Measurements from ENCODE around the gene LAPTM5. TPM values are rescaled to one million over a fixed set of nuclear protein-coding genes. Genes with fewer than 3 reads are reported as not detected.

Gene LAPTM5
- total RNA-seq, 1 experiment from 2014 or later = not detected

DNA sequence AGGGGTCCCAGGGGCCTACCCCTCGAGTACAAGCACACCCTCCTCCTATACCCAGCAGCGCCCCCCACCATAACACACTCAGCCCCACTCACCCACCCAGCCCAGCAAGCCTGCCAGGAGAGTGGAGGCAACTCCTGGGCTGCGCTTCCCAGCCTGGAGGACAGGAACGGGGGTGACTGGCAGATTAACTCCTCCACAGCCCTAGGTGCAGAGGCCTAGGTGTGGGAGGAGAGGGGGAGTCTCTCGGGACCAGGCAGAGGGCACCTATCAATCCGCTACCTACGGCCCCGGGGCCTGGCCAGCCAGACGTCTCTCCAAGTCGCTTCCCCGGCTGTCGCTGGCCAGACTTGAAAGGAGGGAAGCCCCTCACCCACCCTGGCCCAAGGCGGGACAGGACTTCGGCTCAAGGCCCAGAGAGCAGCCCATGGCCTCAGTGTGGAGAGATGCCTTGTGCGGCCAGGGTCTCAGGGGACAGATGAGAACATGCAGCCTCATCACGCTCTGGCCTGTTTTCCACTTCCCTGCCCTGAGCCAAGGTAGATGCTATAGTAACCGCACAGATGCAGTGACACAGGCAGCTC lies 59.1 kb downstream of the LAPTM5 start:
- Histone ChIP-seq H3F3A (ENCODE audit: low read length, unreplicated experiment) (no peaks in the 10 kb centered on the region), H4K20me1 (ENCODE audit: low read length) (no peaks in the 10 kb centered on the region), H3K27ac (ENCODE audit: low read length) (no peak overlapping the region), H3K9me3 (ENCODE audit: low read length) (no peaks in the 10 kb centered on the region), H2AFZ (ENCODE audit: low read length) (no peak overlapping the region), H3K4me2 (ENCODE audit: low read length) (no peak overlapping the region), H3K4me3 (ENCODE audit: low read length) (no peak overlapping the region), H3K27me3 (ENCODE audit: low read length) (peaks cover 14% of the 10 kb centered on the region; the same call in 1 of the 2 replicates), H3K79me2 (ENCODE audit: low read length) (no peaks in the 10 kb centered on the region), H3K4me1 (ENCODE audit: insufficient read depth, low read length) (no peaks in the 10 kb centered on the region), H3K36me3 (ENCODE audit: low read depth, low read length) (no peaks in the 10 kb centered on the region), H3K9ac (ENCODE audit: low read length) (no peak overlapping the region), H3K9me2 (replicated peaks; ENCODE audit: low read length) (no peaks in the 10 kb centered on the region)
- DNase-seq (no peak), ATAC-seq (no peak)
- TF ChIP-seq, protein P1, sequence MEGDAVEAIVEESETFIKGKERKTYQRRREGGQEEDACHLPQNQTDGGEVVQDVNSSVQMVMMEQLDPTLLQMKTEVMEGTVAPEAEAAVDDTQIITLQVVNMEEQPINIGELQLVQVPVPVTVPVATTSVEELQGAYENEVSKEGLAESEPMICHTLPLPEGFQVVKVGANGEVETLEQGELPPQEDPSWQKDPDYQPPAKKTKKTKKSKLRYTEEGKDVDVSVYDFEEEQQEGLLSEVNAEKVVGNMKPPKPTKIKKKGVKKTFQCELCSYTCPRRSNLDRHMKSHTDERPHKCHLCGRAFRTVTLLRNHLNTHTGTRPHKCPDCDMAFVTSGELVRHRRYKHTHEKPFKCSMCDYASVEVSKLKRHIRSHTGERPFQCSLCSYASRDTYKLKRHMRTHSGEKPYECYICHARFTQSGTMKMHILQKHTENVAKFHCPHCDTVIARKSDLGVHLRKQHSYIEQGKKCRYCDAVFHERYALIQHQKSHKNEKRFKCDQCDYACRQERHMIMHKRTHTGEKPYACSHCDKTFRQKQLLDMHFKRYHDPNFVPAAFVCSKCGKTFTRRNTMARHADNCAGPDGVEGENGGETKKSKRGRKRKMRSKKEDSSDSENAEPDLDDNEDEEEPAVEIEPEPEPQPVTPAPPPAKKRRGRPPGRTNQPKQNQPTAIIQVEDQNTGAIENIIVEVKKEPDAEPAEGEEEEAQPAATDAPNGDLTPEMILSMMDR (conservative IDR thresholded peaks at IDR 0.05; ENCODE audit: low read depth, low read length) = no peak
- TF ChIP-seq EZH2phosphoT487 (IDR thresholded peaks at IDR 0.05; ENCODE audit: borderline replicate concordance, low read length) (no peak), EZH2 (IDR thresholded peaks at IDR 0.05; ENCODE audit: low read length, unreplicated experiment) (no peak)
- no TSS peak for BruUV-seq (replicated peaks)
- intact Hi-C loops (cut with micrococcal nuclease) = no loop called here
- ChIA-PET POLR2A (ENCODE audit: unreplicated experiment) (no interaction called here), CTCF (no interaction called here)

DNA sequence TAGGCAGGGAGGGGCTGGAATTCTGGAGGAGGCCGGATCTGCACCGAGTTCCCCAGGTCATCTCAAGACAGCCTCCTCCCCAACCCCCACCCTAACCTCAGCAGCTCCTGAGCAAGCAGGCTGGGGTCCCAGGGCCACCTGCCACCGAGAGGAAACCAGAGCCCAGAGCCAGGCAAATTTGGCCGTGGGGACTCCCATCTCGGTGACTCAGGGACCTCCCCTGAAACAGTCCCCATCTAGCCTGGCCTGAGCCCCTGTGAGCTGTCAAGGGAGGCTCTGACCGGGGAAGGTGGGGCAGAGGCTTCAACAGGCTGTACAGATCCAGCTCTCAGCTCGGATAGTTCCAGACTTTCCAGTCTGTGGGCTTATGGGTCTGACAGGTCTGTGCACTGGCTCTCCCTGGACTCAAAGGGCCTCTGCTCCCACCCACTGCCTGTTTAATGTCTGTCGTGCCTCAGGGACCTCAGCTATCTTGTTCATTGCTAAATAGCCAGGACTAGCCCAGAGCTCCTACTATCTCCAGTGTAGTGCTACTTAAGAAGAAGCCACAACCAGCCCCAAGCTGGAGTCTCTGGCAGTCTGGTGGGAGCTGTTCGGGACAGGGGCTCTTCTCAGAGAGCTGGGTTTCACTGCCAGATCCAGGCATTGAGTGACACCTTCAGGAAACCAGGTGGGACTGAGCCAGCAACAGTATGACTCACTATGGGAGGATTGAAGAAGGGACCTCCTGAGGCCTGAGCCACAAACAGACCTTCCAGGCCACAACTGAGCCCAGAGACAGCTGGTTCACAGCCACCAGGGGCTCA lies 59.8 kb downstream of the LAPTM5 start:
- Histone ChIP-seq H2AFZ (ENCODE audit: low read length) (no peak overlapping the region), H3K9me2 (replicated peaks; ENCODE audit: low read length) (no peaks in the 10 kb centered on the region), H3K9ac (ENCODE audit: low read length) (no peak overlapping the region), H3K4me1 (ENCODE audit: insufficient read depth, low read length) (no peaks in the 10 kb centered on the region), H3K9me3 (ENCODE audit: low read length) (no peaks in the 10 kb centered on the region), H3K79me2 (ENCODE audit: low read length) (no peaks in the 10 kb centered on the region), H3K27me3 (ENCODE audit: low read length) (peaks cover 20% of the 10 kb centered on the region), H3K4me3 (ENCODE audit: low read length) (no peak overlapping the region), H3K36me3 (ENCODE audit: low read depth, low read length) (no peaks in the 10 kb centered on the region), H3F3A (ENCODE audit: low read length, unreplicated experiment) (no peaks in the 10 kb centered on the region), H3K4me2 (ENCODE audit: low read length) (no peak overlapping the region), H4K20me1 (ENCODE audit: low read length) (no peaks in the 10 kb centered on the region), H3K27ac (ENCODE audit: low read length) (no peak overlapping the region)
- ChIA-PET CTCF (no interaction called here), POLR2A (ENCODE audit: unreplicated experiment) (no interaction called here)
- ATAC-seq = peak; percentile 15; the same call in 1 of the 2 replicates
- BruUV-seq (replicated peaks) = no TSS peak
- no peak for TF ChIP-seq EZH2phosphoT487 (IDR thresholded peaks at IDR 0.05; ENCODE audit: borderline replicate concordance, low read length)
- TF ChIP-seq, protein P1 (conservative IDR thresholded peaks at IDR 0.05; ENCODE audit: low read depth, low read length) = peak; percentile 34; the same call in 1 of the 2 replicates
- DNase-seq = peak; percentile 56
- intact Hi-C loops (cut with micrococcal nuclease) = no loop called here

DNA sequence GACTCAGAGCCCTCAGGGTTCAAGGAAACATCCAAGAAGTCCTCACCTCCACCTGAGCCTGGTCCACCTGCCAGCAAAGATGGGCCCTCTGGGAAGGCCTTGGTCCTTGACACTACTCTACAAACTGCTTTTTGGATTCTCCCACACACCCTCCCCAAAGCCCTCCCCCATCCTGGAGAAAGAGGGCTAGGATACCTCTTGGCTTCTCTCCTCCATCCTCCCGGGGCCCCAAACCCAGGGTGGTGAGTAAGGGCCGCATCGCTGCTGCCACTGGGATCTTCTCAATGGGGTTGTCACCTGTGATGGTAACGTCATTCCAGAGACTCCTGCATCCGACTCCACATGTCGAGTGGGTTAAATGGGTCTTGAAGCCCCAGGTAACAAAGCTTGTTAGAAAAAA lies 60.7 kb downstream of the LAPTM5 start:
- no peaks in the 10 kb centered on the region for H4K20me1 ChIP-seq (ENCODE audit: low read length)
- H3K4me3 ChIP-seq (ENCODE audit: low read length) = no peak overlapping the region
- H3F3A ChIP-seq (ENCODE audit: low read length, unreplicated experiment) = no peaks in the 10 kb centered on the region
- DNase-seq (no peak), ATAC-seq (no peak)
- no peak overlapping the region for H3K27ac ChIP-seq (ENCODE audit: low read length)
- H3K79me2 ChIP-seq (ENCODE audit: low read length) = no peaks in the 10 kb centered on the region
- TF ChIP-seq EZH2phosphoT487 (IDR thresholded peaks at IDR 0.05; ENCODE audit: borderline replicate concordance, low read length) (no peak), EZH2 (IDR thresholded peaks at IDR 0.05; ENCODE audit: low read length, unreplicated experiment) (no peak)
- TF ChIP-seq, protein P1 (conservative IDR thresholded peaks at IDR 0.05; ENCODE audit: low read depth, low read length) = no peak
- no peaks in the 10 kb centered on the region for H3K36me3 ChIP-seq (ENCODE audit: low read depth, low read length)
- H3K9me3 ChIP-seq (ENCODE audit: low read length) = no peaks in the 10 kb centered on the region
- no peaks in the 10 kb centered on the region for H3K4me1 ChIP-seq (ENCODE audit: insufficient read depth, low read length)
- CTCF ChIA-PET = no interaction called here
- no peaks in the 10 kb centered on the region for H3K9me2 ChIP-seq (replicated peaks; ENCODE audit: low read length)
- intact Hi-C loops (cut with micrococcal nuclease) = no loop called here
- H3K4me2 ChIP-seq (ENCODE audit: low read length) = no peak overlapping the region
- no peak overlapping the region for H3K9ac ChIP-seq (ENCODE audit: low read length)
- H3K27me3 ChIP-seq (ENCODE audit: low read length) = peaks cover 20% of the 10 kb centered on the region
- BruUV-seq (replicated peaks) = no TSS peak
- H2AFZ ChIP-seq (ENCODE audit: low read length) = no peak overlapping the region
- POLR2A ChIA-PET (ENCODE audit: unreplicated experiment) = no interaction called here

Data from PC-3 (cell line).